HG02885 (cell line): ENCODE results near the gene RTN1.

ENCODE experiments used
- ATAC-seq: cut with Tn5 transposase; IDR thresholded peaks from one replicate; pipeline ENCODE4 v1.9.1; 2021; ENCODE audit warnings: mild to moderate bottlenecking; ENCODE audit not compliant: unreplicated experiment, poor library complexity

RTN1 gene, protein sequence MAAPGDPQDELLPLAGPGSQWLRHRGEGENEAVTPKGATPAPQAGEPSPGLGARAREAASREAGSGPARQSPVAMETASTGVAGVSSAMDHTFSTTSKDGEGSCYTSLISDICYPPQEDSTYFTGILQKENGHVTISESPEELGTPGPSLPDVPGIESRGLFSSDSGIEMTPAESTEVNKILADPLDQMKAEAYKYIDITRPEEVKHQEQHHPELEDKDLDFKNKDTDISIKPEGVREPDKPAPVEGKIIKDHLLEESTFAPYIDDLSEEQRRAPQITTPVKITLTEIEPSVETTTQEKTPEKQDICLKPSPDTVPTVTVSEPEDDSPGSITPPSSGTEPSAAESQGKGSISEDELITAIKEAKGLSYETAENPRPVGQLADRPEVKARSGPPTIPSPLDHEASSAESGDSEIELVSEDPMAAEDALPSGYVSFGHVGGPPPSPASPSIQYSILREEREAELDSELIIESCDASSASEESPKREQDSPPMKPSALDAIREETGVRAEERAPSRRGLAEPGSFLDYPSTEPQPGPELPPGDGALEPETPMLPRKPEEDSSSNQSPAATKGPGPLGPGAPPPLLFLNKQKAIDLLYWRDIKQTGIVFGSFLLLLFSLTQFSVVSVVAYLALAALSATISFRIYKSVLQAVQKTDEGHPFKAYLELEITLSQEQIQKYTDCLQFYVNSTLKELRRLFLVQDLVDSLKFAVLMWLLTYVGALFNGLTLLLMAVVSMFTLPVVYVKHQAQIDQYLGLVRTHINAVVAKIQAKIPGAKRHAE

DNA sequence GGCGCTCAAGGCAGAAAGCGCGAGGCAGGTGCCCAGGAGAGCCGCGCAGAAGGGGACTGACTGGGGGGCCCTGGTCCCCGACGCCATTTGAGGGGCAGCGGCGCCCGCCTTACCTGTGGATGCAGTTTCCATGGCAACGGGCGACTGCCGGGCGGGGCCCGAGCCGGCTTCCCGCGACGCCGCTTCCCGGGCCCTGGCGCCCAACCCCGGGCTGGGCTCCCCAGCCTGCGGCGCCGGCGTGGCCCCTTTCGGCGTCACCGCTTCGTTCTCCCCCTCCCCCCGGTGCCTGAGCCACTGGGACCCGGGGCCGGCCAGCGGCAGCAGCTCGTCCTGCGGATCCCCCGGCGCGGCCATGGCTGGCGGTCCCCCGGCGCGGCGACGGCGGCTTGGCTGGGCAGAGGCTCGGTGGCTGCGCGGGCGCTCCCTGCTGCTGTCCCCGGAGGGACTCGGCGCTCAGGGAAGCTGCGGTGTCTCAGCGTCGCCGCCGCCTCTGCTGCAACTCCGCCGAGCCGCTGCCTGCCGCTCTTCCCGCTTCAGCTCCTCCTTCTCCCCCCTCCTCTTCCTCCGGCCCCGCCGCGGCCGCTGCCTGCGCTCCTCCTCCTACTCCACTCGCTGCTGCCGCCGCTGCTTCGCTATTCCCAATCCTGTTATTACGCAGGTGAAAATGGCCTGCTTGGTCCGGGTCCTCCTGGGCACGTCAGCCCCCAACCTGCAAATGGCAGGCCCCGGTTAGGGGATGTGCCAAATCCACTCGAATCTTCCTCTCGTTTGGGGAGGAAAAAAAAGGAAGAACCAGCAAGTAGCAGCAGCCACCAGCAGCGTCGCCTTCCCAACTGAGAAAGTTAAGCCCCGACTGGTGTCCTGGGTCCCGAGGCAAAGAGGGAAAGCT, at the start of gene RTN1:
TSS of gene RTN1 (minus strand) at position 500 of the 889 bp plus-strand sequence. CDS start at position 354, 146 bp downstream.
- ATAC-seq: peak; percentile 80

DNA sequence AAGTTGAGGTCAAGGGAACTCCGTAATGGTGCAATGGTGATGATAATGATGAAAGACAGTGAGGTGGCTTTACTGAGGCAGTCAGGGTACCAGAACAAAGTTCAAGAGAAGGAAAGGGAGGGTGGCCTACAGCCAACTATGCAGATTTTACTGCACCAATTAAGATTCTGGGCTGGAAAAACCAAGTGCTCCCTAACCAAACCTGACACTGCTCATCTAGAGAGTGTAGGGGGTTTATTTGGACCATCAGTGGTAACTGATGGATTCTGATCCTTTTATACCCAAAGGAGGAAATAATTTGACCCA, 49.8 kb upstream of the RTN1 start:
- ATAC-seq: no peak

DNA sequence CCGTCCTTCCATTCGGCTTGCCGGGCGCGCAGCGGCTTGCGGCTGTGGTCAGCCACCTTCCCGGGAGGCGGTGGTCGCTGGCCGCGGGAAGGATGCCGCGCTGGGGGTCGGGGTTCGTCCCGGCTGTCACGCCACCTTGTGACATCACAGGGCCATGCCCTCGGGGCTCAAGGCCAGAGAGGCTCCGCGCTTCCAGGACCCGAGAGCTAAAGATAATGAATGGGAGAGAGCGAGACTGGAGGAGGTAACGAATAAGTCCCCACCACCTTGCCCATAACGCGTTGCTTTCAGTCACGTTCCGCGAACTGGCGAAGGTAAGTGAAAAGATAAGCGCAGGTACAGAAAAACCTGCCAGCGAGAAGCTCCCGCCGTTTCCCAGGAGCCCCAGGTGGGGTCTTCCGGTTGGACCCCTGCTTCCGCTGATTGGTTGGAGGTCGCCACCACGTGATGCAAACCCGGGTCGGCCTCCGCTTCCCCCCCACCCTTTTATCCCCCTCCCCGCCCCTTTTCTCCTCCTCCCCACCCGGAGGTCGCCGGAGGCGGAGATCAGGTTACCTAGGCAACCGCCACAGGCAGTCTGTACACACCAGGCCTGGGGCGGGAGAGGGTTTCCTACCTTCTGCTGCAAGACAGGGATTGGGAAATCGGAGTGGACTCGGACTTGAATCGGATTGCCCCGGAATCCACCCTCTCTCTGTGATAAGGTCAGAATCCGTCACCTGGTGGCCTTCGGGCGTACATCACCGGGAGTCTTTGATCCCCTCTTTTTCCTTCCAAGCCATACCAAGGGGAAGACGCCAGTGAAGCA, 49.2 kb upstream of the RTN1 start, which contains the start of gene LRRC9:
TSS of gene LRRC9 (plus strand) at position 575 of the 808 bp plus-strand sequence.
- ATAC-seq: peak; percentile 32

DNA sequence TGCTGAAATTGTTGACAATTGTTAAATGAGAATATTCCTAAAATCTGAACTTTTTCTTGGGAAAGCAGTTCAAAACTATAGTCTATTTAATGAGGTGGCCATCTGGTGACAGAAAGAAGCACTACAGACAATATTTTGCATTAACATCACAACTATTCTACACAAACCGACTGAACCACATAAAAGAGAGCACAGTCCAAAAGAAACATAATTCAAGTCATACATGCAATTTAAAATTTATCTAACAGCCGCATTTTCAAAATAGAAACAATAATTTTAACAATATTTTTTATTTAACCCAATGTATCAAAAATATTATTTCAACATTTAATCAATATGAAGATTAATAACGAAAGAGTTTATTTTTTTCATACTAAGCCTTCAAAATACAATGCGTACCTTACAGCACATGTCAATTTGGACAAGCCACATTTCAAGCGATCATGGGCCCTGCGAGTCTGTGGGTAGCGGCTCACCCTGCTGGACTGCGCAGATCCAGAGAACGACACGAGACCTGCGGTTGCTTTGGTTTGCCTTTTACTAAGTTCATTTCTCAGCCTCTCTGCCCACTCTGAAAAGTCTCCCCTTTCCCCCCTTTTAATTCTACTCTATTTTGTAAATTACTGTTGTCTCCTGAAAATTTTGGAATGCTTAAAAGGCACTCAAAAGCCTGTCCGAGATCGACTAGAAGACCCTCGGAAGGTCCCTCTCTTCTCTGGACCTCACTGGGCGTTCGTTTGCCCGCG, 48.4 kb upstream of the RTN1 start:
- ATAC-seq: peak; percentile 77

DNA sequence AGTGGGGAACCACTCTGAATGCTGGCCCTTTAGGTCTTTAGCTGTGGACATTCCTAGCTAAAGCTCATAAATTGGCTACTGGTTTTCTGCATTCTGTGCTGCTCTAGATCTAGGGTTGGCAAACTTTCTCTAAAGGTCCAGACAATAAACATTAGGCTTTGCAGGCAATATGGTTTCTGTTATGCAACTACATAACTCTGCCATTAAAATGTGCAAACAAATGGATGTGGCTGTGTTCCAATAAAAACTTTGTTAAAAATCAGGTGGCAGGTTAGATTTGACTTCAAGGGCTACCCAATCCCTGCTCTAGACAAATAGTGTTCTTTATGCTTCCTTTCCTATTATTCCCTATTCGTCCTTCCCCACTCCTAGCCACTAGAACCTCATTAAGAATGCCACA, 42.6 kb upstream of the RTN1 start:
- ATAC-seq: no peak

DNA sequence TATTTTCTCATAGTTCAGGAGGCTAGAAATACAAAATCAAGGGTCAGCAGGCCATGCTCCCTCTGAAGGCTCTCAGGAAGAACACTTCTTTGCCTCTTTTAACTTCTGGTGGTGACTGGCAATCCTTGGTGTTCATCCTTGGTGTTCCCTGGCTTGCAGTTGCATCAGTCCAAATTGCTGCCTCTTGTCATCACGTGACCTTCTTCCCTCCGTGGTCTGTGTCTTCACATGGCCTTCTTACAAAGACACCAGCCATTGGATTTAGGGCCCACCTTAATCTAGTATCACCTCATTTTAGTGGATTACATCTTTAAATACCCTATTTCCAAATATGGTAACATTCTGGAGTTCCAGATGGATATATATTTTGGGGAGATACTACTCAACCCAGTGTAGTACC, 41.9 kb upstream of the RTN1 start:
- ATAC-seq: no peak

DNA sequence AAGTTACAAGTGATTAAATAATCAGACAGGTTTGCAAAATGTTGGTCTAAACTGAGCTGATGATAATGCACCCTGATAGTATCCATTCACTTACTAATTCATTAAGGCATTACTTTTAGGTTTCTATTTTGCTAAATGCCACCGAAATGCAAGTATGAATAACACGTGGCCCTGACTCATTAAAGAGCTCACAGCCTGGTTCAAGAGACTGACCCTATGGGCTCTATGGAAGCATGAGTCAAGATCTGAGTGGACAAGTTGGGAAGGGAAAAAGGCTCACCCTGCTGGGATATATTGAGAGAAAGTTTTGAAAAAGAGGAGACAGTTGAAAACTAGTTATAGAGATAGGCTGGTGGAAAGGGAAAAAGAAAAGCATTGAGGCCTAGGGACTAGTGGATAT, 34.6 kb upstream of the RTN1 start:
- no peak for ATAC-seq

DNA sequence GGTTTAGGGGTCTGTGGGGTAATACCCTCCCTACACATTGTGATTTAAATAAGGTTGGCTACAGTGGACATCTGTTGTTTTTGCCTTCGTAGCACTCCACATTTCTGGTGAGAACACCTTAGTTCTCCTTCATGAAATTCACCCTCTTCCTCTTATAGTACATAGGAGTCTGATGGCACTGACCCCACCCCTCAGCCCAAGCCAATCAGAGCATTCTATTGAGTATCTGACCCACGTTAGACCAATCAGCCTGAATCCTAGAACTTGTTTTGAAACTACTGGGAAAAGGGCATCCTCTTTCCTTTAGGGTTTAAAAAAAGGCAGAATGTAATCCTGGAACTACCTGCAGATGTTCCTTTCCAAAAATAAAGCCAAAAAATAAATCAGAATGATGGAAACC, 33.6 kb upstream of the RTN1 start:
- ATAC-seq: no peak

DNA sequence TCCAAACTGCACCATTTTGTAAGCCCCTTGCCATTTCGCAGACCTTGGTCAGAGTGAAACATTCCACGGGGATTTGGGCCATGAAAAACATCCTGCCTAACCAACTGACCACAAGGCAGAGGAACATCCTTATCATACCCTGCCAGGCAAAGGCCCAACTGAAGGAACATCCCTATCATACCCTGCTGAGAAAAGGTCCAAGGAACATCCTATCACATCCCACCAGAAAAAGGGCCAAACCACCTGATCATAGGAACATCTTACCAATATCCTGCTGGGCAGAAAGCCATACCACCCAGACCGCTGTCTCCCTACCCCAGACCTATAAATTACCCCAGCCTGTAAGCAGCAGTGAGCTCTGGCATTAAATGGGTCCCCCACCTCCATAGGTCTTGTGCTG, 30.0 kb upstream of the RTN1 start:
- ATAC-seq: no peak

DNA sequence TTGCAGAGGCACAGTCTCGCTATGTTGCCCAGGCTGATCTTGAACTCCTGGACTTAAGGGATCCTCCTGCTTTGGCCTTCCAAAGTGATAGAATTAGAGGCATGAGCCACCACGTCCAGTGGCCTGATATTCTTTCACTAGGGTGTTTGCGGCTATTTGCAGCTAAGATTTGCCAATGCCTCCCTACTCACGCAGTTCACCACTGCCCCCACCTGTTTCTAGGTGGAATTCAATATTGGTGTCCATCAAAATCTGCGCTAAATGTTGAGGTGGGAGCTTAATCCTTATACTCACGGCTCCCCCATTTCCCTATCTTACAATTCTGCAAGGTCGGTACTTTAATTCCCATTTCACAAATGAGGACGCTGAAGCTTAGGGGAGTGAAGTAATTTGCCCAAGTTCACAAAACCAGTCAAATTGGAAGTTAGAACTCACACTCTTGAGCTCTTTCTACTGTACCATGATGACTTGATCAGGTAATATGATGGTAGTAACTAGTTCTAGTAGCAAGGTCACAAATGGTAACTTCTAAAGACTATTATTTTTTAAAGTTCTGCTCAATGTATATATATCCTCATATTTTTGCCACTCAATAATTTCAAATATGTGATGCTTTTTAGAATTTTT, 27.3 kb upstream of the RTN1 start:
- ATAC-seq: no peak

DNA sequence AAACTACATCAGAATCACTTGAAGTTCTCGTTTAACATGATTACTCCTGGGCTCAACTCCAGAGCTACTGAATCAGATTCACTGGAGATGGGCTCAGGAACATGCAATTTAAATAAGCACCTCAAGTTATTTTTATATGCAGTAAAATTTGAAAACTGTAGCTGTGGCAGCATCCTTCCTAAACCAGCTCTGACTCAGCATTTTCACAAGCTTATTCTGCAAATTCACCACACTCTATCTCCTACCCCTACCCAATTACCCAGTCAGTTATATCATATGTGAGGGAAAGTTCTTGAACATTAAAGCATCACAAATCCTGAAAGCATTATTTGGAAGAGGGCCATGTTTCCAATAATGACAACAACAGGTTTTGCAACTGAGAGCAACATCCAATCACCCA, 25.1 kb upstream of the RTN1 start:
- no peak for ATAC-seq

DNA sequence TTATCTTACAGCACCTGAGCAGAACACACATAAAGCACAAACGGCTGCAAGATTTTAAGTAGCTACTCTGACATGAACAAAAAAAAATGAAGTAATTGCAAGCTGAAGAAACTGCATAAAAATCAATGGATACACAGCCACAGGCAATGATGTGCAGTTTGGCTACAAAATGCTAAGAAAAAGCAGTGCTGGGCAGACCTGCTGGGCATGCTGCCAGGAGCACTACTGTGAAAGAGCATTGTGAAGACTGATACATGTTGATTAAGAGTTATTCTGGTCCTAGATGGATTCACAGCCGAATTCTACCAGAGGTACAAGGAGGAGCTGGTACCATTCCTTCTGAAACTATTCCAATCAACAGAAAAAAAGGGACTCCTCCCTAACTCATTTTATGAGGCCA, 20.1 kb upstream of the RTN1 start:
- no peak for ATAC-seq

DNA sequence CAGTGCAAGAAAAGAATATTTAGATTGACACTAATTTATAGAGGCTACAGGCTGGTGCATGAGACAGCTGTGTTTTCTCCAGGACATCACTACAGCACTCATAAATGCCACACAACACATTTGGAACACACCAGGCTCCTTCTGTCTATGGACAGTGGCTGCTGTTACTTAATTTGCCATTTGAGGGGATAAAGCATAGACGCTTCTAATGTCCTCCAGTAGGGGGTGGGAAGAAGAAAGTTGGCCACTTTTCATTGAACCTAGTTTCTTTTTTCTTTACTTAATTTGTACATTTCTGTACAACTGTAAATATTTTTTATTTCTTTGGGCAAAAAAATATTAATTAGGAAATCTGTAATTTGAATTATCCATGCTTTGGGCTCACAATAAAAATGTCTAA, 12.4 kb upstream of the RTN1 start:
- peak; percentile 41 for ATAC-seq

DNA sequence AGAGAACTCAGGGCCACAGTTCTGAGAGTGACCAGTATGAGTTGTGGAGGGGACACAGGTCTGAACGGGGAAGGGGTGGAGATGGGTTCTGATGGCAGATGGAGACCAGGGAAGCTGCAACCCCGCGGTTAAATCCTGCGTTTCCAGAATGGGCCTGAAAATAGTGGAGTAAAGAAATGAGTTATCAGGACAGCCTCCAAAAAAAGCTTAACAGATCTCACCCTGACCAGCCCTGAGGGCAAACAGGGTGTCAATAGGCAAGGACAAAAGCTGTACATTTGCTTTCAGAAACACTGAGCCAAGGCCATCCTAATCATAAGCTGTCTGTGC, 555 bp upstream of the RTN1 start:
- no peak for ATAC-seq

DNA sequence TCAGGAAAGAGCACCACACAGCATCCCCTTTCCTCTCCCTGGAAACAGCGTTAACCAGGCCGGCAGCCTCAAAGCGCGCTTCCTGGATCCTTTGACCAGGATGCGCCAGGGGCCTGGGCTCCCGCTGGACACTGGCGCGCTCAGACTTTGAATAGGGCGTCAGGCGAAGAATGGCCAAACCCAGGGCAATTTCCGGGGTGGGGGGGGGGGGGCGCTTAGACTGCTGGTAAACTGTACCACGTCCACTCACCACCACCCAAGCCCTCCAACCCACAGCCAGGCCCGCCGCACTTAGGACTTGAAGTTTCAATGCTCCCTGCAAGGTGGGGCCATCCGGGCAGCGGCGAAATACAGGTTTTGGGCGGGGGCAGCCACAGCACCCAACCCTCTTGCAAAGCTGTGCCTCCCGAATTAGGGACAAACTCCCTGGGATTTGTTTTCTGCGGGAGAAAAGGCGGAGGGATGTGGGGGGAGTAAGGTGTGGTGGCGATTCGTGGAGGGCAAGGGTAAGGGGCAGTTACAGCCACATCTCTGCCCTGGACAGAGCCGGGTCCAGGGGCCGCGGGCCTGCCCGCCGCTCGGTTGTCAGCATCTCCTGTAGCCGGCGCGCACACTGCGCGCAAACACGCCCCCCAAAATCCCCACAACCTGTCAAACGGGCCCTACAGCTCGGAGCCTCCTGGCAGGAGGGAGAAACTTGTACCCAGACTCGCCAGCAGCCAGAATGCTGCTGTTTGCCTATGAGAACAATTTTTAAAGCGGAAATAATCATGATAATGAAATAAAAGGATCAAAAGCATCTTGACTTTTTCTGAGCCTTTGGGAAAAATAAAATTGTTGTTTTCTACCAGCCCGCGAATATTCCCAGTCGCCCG, 958 bp downstream of the RTN1 start:
- no peak for ATAC-seq

DNA sequence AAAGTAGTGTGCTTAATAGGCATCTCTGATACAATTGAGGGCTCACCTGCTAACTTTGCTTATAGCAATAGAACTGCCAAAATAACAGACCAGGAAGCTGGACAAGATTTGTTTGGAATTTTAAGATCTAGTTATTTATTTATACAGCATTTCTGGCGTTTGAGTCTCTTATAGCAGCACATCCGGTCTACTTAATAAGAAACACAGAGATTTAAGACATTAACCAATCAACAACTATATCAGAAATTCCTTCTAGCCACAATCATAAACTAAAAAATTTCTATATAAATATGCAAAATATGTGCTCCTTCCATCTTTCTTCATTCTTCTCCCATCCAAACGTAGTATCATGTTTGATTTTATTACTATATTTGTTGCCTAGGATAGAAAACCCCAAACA, 2.6 kb downstream of the RTN1 start:
- ATAC-seq: no peak

DNA sequence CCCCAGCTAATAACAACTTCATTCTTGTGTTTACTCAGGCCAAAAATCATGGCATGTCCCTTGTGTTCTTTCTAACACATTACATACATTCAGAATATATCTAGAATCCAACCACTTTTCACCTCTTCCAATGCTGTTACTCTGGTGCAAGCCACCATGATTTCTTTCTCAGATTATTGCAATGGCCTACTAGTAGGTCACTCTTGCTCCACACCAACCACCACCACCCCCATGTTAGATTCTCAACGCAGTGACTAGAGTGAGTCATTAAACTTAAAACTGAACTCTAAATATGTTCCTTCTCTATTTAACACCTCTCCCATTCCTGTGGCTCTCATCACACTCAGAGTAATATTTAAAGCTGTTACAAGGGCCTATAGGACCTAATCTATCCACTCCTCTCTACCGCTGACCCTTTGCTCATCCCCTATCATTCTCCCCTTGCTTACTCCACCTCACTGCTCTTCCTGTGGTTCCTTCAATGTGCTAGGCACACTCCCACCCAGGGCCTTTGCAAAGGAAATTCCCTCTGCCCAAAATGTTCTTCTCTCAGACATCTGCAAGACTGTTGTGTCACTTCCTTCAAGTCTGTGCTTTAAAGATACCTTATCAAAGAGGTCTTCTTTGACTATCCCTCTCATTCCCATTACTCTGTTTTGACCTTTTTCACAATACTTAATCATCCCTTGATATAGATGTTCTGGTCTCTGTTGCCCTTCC, 6.6 kb downstream of the RTN1 start:
- no peak for ATAC-seq
